ENCODE data around the gene DNTT.
A peak's percentile ranks its signal among the peaks of the same experiment; 100 is the strongest.

The DNTT gene

DNA sequence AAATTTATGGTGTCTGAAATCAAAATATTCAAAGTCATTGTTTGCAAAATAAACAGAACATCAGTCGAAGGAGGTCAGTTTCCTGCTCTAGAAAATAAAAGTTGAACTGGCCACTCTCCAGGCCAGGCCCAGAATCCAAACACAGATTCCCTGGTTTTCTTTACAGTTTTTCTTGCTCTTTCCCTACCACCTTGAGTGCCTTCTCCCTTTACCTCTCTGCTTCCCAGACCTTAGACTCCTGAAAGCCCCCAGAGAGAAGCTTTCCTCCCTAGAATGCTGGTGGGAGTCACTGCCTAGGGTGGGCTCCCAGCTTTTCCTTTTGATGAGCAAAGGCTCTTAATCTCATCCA lies 6.1 kb downstream of the DNTT start:
- no peak for DNase-seq

GRCh38 chr10:96311180-96311715 lies 7.0 kb downstream of the DNTT start:
- no peak for DNase-seq

DNA sequence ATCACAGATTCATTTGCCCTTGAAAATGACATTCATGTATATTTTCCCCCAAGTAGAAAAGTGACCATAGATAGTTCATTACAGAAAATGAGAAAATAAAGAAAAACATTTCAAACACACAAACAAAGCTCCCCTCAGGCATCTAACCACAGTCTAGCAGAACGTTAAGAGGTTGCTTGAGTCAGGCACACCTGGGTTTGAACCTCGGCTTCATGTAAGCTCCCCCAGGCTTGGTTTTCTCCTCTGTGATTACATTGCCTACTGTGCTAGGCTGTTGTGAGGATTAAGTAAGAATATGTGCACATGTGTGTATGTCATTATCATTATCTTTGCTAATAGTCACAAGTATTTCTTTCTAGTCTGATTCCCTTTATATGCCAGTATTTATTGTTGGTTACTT lies 9.1 kb downstream of the DNTT start:
- DNase-seq: no peak

DNA sequence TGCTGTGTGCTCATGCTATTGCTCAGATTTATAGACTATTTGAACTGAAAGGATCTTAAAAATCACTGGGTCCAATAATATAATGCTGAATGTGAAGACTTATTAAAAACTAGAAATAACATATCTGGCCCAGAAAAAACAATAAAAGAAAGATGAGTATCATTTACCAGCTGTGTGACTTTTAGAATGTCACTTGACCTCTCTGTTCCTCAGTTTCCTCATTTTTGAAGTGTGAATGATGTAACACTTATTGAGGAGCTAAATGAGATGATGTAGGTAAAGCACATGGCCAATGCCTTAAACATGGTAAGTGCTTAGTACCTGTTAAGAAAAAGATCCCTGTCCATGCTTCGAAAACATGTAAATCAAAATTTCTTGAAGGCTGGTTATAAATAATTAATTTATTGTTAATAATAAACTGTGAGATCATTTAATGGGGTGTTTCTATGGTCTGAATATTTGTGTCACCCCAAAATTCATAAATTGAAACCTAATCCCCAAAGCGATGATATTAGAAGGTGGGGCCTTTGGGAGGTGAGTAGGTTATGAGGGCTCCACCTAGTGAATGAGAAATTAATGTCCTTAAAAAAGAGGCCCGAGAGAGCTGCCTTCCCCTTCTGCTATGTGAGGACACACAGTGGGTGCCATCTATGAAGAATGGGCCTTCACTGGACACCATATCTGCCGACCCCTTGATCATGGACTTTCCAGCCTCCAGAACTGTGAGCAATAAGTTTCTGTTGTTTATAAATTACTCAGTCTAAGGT lies 13.0 kb downstream of the DNTT start:
- DNase-seq: no peak

DNA sequence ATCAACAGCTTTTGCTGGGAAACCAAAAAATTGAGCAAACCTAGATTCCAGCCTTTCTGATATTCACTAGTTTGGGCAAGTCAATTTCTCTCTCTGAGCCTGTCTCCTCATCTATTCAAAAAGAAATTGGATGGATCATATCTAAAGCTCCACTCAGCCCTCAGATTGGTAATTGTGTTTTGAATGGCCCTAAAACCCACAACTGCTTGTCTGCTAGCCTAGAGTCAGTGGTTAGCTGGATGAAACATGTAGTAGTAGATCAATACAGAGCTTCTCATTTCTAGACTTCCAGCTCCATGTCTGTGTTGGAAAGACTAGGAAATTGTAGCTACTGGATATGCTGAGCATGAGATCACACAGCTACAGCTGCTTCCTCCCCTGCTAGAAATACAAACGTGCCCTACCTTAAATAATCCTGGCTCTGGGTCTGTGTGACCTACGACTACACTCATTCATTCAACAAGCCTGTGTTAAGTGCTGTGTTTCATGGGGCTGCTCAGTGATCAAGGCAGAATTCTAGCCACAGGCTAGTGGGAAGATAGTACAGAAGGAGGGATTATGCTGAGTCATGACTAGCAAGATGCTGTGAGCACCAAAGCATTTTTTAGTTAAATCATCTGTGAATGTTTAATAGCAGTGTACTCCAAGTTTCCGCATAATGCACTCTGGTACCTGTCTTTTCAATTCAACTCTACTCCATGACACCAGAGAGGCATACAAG lies 15.7 kb downstream of the DNTT start:
- DNase-seq: no peak

DNA sequence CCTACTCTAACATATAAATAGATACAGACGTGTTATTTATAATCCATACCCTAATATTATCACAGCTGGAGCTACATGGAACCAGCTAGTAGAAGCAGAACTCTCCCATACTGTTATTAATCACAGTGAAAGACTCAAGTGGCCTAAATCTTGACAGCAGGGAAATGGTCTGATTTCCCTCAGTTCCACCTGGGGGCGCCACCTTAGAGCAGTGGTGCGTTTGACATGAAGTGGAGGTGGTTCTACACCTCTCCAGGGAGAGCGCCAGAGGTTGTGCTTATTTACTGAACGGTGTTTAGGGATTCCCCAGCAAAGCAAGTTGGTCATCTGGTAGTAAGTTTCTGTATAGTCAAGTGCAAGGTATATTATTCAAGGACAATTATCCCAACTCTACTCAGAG lies 17.6 kb downstream of the DNTT start:
- DNase-seq: no peak

GRCh38 chr10:96322275-96322674 lies 18.0 kb downstream of the DNTT start:
- no peak for DNase-seq

DNA sequence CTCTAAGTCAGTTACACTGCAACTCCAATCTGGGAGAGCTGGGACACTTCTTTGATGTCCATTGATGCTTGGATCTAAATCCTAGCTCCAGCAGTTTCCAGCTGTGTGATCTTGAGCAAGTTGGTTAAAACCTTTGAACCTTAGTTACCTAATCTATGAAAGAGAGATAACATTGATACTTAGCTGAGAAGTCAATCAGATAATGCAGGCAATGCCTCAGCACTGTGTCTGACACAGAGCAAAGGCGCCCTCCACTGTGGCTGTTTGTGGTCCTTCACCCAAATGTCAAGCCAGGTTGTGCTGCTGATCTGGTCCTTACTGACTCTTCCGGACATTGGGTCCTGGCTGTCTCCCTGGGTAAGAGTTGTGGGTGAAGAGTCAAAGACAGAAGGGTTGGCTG lies 20.2 kb downstream of the DNTT start:
- no peak for DNase-seq

DNA sequence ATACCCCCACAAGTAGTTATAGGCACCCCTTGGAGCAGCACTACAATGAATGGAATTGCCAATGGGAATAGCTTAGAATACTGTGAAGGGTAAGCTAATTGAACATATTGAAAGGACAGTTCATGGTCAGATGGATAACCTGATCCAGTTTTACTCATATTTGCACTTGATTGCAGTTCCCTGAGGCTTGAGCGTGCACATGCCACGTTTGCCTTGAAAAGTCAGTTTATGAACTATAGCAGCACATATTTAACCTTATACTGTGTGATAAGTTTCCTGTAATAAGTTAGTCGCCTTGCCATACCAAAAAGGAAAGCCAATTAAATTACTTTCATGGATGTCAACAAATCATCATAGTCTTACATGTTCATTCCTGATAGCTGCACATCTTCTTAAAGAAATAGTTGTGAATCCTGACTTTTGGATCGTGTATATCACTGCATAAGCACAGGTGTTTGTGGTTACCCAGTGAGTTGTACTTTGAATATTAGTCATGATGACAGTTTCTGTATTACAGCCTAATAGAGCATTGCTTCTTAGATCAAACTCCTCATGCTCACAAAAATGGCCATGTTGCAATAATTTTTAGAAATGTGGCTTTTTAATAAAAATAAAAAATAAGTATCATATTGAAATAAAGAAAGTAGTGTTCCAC lies 21.6 kb downstream of the DNTT start:
- DNase-seq: no peak

GRCh38 chr10:96327462-96327861 lies 23.2 kb downstream of the DNTT start:
- DNase-seq: no peak

DNA sequence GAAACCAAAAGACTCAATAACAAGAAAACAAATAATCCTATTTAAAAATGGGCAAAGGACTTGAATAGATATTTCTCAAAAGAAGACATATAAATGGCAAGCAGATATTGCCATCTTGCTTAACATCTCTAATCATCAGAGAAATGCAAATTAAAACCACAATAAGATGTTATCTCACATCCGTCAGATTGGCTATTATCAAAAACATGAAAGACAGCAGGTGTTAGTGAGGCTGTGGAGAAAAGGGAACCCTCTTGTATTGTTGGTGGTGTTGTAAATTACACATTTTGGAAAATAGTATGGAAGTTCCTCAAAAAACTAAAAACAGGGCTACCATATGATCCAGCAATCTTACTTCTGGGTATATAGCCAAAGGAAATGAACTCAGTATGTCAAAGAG lies 28.9 kb downstream of the DNTT start:
- peak; percentile 14 for DNase-seq

DNA sequence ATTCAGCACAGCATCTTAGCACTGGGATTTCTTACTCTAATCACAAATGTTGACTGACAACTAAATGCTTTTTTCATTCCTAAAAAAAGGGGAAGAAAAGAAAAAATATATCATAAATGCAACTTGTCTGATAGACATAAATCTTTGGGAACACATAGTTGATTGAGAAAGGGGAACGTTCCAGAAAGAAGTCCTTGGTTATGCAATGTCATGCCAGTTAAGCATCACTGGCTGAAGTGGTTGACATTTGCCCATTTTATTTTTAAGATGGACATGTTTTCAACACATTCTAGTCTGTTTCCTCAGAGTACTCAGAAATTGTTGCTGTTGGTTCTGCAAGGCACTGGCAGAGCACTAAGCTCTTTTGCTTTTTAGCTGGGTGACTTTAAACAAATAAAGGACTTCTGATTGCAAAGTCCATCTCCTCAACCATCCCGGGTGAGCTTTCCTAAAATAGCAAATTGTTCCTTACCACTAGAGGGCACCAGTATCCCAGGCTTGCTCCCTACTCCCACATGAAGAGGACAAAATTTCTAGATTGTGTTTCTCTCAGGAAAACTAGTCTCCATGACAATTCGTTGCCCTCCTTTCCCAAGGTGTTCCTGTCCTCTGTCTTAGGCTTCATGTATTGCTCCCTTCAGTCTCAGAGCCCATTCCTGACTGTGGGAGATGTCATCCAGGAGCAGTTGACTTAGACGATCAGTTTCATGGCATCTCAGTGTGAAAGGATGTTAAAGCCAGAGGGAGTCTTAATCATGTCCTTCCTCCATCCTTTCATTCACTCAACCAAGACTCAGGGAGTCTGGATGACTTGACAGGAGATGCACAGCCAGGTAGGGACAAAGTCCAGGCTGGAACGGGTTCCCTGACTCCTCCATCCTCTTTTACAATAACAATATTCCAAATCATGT lies 30.6 kb downstream of the DNTT start:
- DNase-seq: peak; percentile 23

GRCh38 chr10:96337106-96337505 lies 32.9 kb downstream of the DNTT start:
- no peak for DNase-seq

- DNase-seq: no peak
Measured at GRCh38 chr10:96338279-96338925, 34.2 kb downstream of the DNTT start.

- no peak for DNase-seq
Measured at GRCh38 chr10:96339383-96339782, 35.1 kb downstream of the DNTT start.

GRCh38 chr10:96339956-96340904 lies 36.0 kb downstream of the DNTT start:
- DNase-seq: peak; percentile 51

DNA sequence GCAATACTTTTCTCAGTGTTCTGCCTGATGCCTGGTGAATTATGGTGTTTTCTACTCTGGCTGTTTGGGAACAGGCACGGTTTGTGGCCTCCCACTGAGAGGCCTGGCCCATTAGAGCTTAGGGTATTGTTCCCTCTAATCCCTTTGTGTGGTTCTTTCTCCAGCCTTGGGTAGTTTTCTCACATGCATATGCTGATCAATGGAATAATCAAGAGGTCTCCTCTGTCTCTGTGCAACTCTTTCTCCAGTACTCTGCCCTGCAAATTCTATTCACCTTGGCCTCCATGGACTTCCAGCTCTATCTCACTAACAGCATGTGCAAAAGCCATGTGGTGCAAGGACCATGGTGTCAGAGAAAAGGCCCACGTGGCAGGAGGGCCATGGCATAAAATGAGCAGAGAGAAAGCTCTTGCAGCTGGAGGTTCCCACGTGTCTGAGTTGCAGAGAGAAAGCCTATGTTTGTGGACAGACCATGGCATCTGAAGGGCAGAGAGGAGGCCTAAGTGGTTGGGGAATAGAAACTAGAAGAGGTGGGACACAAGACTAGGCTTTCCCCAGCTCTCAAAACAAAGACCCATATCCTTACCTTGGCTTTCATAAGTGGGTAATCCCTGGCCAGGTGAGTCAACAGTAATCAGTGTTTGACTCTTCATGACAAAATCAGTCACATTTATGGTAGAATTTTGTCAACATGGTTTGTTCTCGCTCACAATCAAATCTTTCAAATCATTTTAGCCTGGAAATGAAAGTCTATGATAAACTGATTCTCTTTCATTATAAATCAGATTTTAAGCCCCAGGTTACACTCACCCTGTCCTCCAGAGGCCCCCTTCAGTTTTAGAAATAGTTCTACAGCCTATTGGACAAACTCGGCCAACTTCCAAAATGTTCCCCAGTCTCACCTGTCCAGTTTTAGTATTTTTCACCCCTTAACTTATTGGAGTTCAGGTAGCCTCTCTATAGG lies 37.3 kb downstream of the DNTT start:
- DNase-seq: no peak

DNA sequence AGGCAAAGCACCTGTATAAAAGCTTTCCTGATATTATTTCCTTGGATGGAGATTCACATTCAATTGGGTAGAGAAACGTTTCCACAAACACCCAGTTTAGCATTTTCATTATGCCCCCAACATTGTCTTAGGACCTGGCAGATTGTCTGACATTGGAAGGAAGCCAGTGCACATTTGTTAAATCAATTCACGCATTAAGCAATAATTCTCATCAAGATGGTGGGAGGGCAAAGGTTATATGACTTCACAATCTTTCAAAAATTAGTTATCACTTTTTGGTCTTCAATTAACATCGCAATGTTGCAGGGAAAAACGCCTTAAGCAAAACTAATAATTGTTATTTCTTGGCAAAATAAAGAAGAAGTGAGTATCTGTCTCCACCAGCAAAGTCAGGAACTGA lies 38.2 kb downstream of the DNTT start:
- DNase-seq: no peak

DNA sequence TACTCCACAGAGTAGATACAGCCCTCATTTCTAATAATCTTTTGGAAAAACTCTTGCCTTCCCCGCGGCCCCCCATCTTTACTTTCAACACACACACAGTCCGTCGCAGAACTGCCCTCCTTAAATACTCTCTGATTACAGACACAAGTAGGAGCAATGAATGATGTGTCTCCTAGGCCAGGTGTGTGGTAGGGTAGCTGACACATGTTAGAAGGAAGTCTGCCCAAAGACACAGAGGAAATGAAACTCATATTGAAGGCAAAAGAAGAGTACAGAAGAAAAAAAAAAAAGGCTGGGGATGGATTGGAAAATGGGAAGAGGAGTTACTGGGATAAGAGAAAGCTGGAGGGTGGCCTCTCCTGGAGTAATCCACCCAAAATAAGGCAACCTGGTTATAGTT lies 39.9 kb downstream of the DNTT start:
- DNase-seq: no peak

- DNase-seq: no peak
Measured at GRCh38 chr10:96345222-96345621, 41.0 kb downstream of the DNTT start.

Data from CD4-positive, alpha-beta T cell treated with Interleukin-12 subunit alpha and Interleukin-12 subunit beta, for 1 hour (primary cell).